H1 (cell line): ENCODE measurements around the gene LYAR. TPM values are rescaled to one million over a fixed set of nuclear protein-coding genes. Genes with fewer than 3 reads are reported as not detected.

Experiments used
- CTCF ChIA-PET: fragments of 300-600 bp; sonication (Branson Sonifier 250); formaldehyde crosslinking; loops from one replicate; lab custom pipeline; 2021; ENCODE audit not compliant: partially characterized antibody; lab: Charles Lee
- POLR2A ChIA-PET: fragments of 300-600 bp; sonication (Branson Sonifier 250); formaldehyde crosslinking; loops from one replicate; lab custom pipeline; 2021; ENCODE audit warnings: inconsistent platforms; ENCODE audit not compliant: partially characterized antibody; lab: Charles Lee
- DNase-seq, 2 experiments: peaks; one replicate each; pipeline versions ENCODE4 v3.0.0 to v3.0.0-alpha.2; 2010 to 2022; ENCODE audit warnings: low spot score in 2 of 2, low read depth in 1 of 2, mixed read lengths in 1 of 2
- FAIRE-seq: peaks from 2 replicates; lab custom pipeline; 2011; peaks lifted over from hg19 to GRCh38; lab: Jason Lieb, UNC
- H2AFZ ChIP-seq: 2 replicates; pipeline ENCODE4 v1.8.1; 2012; ENCODE audit warnings: low read length, inconsistent platforms
- H2AK5ac ChIP-seq: 2 replicates; pipeline ENCODE4 v1.6.1; 2013; ENCODE audit warnings: low read depth, low read length
- H2BK120ac ChIP-seq: replicated peaks from 2 replicates; pipeline ENCODE3; 2013; ENCODE audit warnings: low read depth, low read length, inconsistent platforms
- H2BK12ac ChIP-seq: 2 replicates; pipeline ENCODE4 v1.6.1; 2013; ENCODE audit warnings: low read depth, low read length
- H2BK15ac ChIP-seq: 2 replicates; pipeline ENCODE4 v1.6.1; 2013; ENCODE audit warnings: low read length
- H2BK20ac ChIP-seq: 2 replicates; pipeline ENCODE4 v1.6.1; 2013; ENCODE audit warnings: low read length
- H2BK5ac ChIP-seq: 2 replicates; pipeline ENCODE4 v1.6.1; 2013; ENCODE audit warnings: low read depth, low read length
- H3K14ac ChIP-seq: 2 replicates; pipeline ENCODE4 v1.6.1; 2013; ENCODE audit warnings: inconsistent platforms; ENCODE audit not compliant: insufficient read length
- H3K18ac ChIP-seq: 2 replicates; pipeline ENCODE4 v1.6.1; 2013; ENCODE audit warnings: low read length; ENCODE audit errors: extremely low read depth
- H3K23ac ChIP-seq: 2 replicates; pipeline ENCODE4 v1.6.1; 2013; ENCODE audit warnings: inconsistent platforms; ENCODE audit not compliant: insufficient read length
- H3K23me2 ChIP-seq: 2 replicates; pipeline ENCODE4 v1.6.1; 2013; ENCODE audit warnings: low read depth, low read length
- H3K27ac ChIP-seq: 2 replicates; pipeline ENCODE4 v1.6.1; 2011; ENCODE audit warnings: low read depth, low read length, inconsistent platforms
- H3K27me3 ChIP-seq, 4 experiments: replicated peaks in 1 of 4; 1 replicate in 1 of 4; 2 replicates in 3 of 4; pipeline versions ENCODE4 v1.6.1 to v1.8.1; 2011 to 2013; ENCODE audit warnings: low read length in 3 of 4, mild to moderate bottlenecking in 3 of 4, inconsistent platforms in 2 of 4, mixed read lengths in 2 of 4, moderate library complexity in 1 of 4; ENCODE audit not compliant: control insufficient read depth in 3 of 4, insufficient read depth in 3 of 4; ENCODE audit errors: extremely low read depth in 1 of 4
- H3K36me3 ChIP-seq, 4 experiments: 2 replicates each; pipeline versions ENCODE4 v1.6.1 to v1.8.1; 2011 to 2013; ENCODE audit warnings: mild to moderate bottlenecking in 4 of 4, low read length in 3 of 4, moderate library complexity in 2 of 4, control low read depth in 1 of 4, inconsistent platforms in 1 of 4; ENCODE audit not compliant: insufficient read depth in 4 of 4, control insufficient read depth in 2 of 4
- H3K4ac ChIP-seq: replicated peaks from 2 replicates; pipeline ENCODE3; 2013; ENCODE audit warnings: low read length, low read depth, mixed read lengths, inconsistent platforms; ENCODE audit not compliant: insufficient read length
- H3K4me1 ChIP-seq, 4 experiments: replicated peaks in 1 of 4; 1 replicate in 1 of 4; 2 replicates in 3 of 4; pipeline versions ENCODE4 v1.6.1 to v1.8.1; 2011 to 2013; ENCODE audit warnings: low read length in 3 of 4, inconsistent platforms in 2 of 4, mixed read lengths in 1 of 4; ENCODE audit not compliant: insufficient read depth in 4 of 4, control insufficient read depth in 3 of 4
- H3K4me2 ChIP-seq, 2 experiments: 2 replicates each; pipeline versions ENCODE4 v1.6.1 to v1.8.1; 2011 to 2013; ENCODE audit warnings: low read depth in 2 of 2, low read length in 2 of 2, control low read depth in 1 of 2, inconsistent platforms in 1 of 2, mild to moderate bottlenecking in 1 of 2; ENCODE audit not compliant: insufficient read depth in 1 of 2
- H3K4me3 ChIP-seq, 4 experiments: fragments of 200-600, 300-600 bp in 1 of 4; sonication (generic), shearing (Covaris generic), sonication (Bioruptor Twin) in 1 of 4; 2 replicates each; pipeline versions ENCODE4 v1.5.1 to v1.8.1; 2011 to 2016; ENCODE audit warnings: low read length in 4 of 4, low read depth in 3 of 4, control low read depth in 2 of 4, inconsistent platforms in 2 of 4, mild to moderate bottlenecking in 2 of 4, mixed read lengths in 1 of 4, moderate library complexity in 1 of 4; ENCODE audit not compliant: insufficient read depth in 2 of 4; ENCODE audit errors: extremely low read depth in 1 of 4
- H3K56ac ChIP-seq: replicated peaks from 2 replicates; pipeline ENCODE3; 2013; ENCODE audit warnings: low read depth, mild to moderate bottlenecking, mixed read lengths, low read length, inconsistent platforms; ENCODE audit not compliant: insufficient read length
- H3K79me1 ChIP-seq: 2 replicates; pipeline ENCODE4 v1.6.1; 2013; ENCODE audit warnings: low read depth, low read length, control low read depth
- H3K79me2 ChIP-seq, 2 experiments: 2 replicates each; pipeline versions ENCODE4 v1.6.1 to v1.8.1; 2012 to 2013; ENCODE audit warnings: low read length in 2 of 2, mild to moderate bottlenecking in 2 of 2, inconsistent platforms in 1 of 2; ENCODE audit not compliant: insufficient read depth in 2 of 2, control insufficient read depth in 1 of 2
- H3K9ac ChIP-seq, 4 experiments: replicated peaks in 1 of 4; 1 replicate in 1 of 4; 2 replicates in 3 of 4; pipeline versions ENCODE4 v1.6.1 to v1.8.1; 2011 to 2013; ENCODE audit warnings: low read depth in 3 of 4, low read length in 3 of 4, control low read depth in 2 of 4, mild to moderate bottlenecking in 2 of 4, moderate library complexity in 2 of 4, inconsistent platforms in 1 of 4; ENCODE audit errors: extremely low read depth in 1 of 4
- H3K9me3 ChIP-seq, 2 experiments: 2 replicates each; pipeline versions ENCODE4 v1.6.1 to v1.8.1; 2012 to 2013; ENCODE audit warnings: mild to moderate bottlenecking in 2 of 2, moderate library complexity in 2 of 2, control low read depth in 1 of 2, inconsistent platforms in 1 of 2, low read depth in 1 of 2, low read length in 1 of 2, mixed read lengths in 1 of 2; ENCODE audit not compliant: insufficient read depth in 2 of 2
- H4K20me1 ChIP-seq, 2 experiments: replicated peaks in 1 of 2; 2 replicates each; pipeline versions ENCODE3 to v1.8.1; 2011 to 2013; ENCODE audit warnings: inconsistent platforms in 2 of 2, low read length in 2 of 2, mild to moderate bottlenecking in 1 of 2; ENCODE audit not compliant: insufficient read depth in 2 of 2, control insufficient read depth in 1 of 2
- H4K5ac ChIP-seq: 2 replicates; pipeline ENCODE4 v1.6.1; 2013; ENCODE audit warnings: low read length, low read depth, mixed read lengths, inconsistent platforms; ENCODE audit not compliant: insufficient read length
- H4K8ac ChIP-seq: 2 replicates; pipeline ENCODE4 v1.8.0; 2013; ENCODE audit warnings: mild to moderate bottlenecking, moderate library complexity, low read length, inconsistent platforms; ENCODE audit not compliant: insufficient read depth; ENCODE audit errors: extremely low read depth
- H4K91ac ChIP-seq: replicated peaks from 2 replicates; pipeline ENCODE3; 2013; ENCODE audit warnings: low read length, mixed read lengths, inconsistent platforms; ENCODE audit not compliant: insufficient read length
- BRCA1 ChIP-seq: IDR thresholded peaks from 2 replicates; pipeline ENCODE4 v1.6.1; 2012; ENCODE audit warnings: low read depth, low read length, improper control_type of control experiment
- HDAC2 ChIP-seq, 2 experiments: fragments of 300-600 bp in 1 of 2; sonication (generic) in 1 of 2; IDR thresholded peaks; 2 replicates each; pipeline ENCODE4 v1.6.1; 2011 to 2012; ENCODE audit warnings: low read depth in 2 of 2, low read length in 2 of 2, mild to moderate bottlenecking in 2 of 2, moderate library complexity in 2 of 2, borderline replicate concordance in 1 of 2, inconsistent platforms in 1 of 2
- NANOG ChIP-seq: IDR thresholded peaks from 2 replicates; pipeline ENCODE4 v1.6.1; 2011; ENCODE audit warnings: low read length, low read depth, mild to moderate bottlenecking, inconsistent platforms; ENCODE audit not compliant: insufficient read depth, poor library complexity, severe bottlenecking
- POLR2AphosphoS5 ChIP-seq: IDR thresholded peaks from 2 replicates; pipeline ENCODE4 v1.6.1; 2011; ENCODE audit warnings: low read depth, low read length
- TEAD4 ChIP-seq: IDR thresholded peaks from 2 replicates; pipeline ENCODE4 v1.6.1; 2012; ENCODE audit warnings: low read depth, low read length, inconsistent platforms, mixed read lengths
- USF2 ChIP-seq: IDR thresholded peaks from 2 replicates; pipeline ENCODE4 v1.6.1; 2011; ENCODE audit warnings: low read length, improper control_type of control experiment
- WGBS, 2 experiments: shearing (Covaris generic) in 1 of 2; methylation state at CpG; one replicate each; pipeline versions ENCODE4 v1.1.6 to v1.1.7; 2013 to 2015; ENCODE audit warnings: low lambda C conversion rate in 2 of 2, mixed read lengths in 2 of 2, inconsistent platforms in 1 of 2, low coverage in 1 of 2, missing lambda C conversion rate in 1 of 2; ENCODE audit not compliant: insufficient replicate concordance in 2 of 2, insufficient coverage in 1 of 2, insufficient read length in 1 of 2; ENCODE audit errors: extremely low coverage in 1 of 2, missing lambda C conversion rate in 1 of 2; 5-methylcytosine and 5-hydroxymethylcytosine counted together
- polyA plus RNA-seq, 7 experiments: library from polyadenylated mRNA; depleted of rRNA in 3 of 7; stranded (reverse) in 5 of 7; unstranded in 2 of 7; fragments of >200 nt in 5 of 7; fragments of 200-250 nt in 2 of 7; gene quantifications; 1 replicate in 5 of 7; 2 replicates in 1 of 7; 4 replicates in 1 of 7; pipeline versions ENCODE4 v1.2.1 to v1.2.3, GENCODE V29; 2011 to 2013; ENCODE audit warnings: missing spikeins in 2 of 7, mixed read lengths in 2 of 7
- total RNA-seq: library from RNA; stranded (reverse); fragmentation: NEBNext Ultra II Directional; extraction: Animal tissue kit (Norgen Biotek cat#: 25700); gene quantifications from 2 replicates; pipeline ENCODE4 v1.2.1, GENCODE V29; 2021
- TF ChIP-seq, protein P1 (sequence below): IDR thresholded peaks from 2 replicates; pipeline ENCODE4 v1.6.1; 2012; ENCODE audit warnings: inconsistent platforms

LYAR gene
- total and polyA plus RNA-seq, 2 of the 8 experiments (the other 6 are each of a cell fraction or from before 2014, with no cell fraction given) = 6.5 to 46.9 TPM

DNA sequence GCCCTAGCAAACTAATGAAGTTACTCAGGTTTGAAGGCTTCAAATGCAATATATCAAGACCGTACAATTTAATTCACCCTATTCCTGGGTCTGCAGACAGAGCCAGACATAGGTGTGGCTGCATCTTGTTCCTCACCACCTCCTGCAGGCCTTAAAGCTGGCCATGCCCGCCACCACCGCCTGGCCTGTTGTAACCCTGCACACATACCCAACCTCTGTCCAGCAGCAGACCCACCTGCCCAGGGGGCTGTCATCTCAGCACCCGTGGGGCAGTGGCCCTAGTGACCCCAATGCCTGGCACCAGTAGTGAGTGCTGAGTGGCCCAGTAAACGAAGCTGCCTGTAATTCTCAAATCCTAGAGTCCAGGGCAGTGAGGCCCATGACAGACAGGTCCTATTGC, 40.8 kb upstream of the LYAR start:
- no peak overlapping the region for H2BK20ac ChIP-seq
- no peak overlapping the region for H4K8ac ChIP-seq
- TF ChIP-seq POLR2AphosphoS5 (no peak), USF2 (no peak), NANOG (no peak), HDAC2 (IDR thresholded peaks at IDR 0.05; ENCODE audit: borderline replicate concordance in 1 of 2, low read depth in 2 of 2, low read length in 2 of 2) (no peak), TEAD4 (no peak), BRCA1 (no peak)
- TF ChIP-seq, protein P1, sequence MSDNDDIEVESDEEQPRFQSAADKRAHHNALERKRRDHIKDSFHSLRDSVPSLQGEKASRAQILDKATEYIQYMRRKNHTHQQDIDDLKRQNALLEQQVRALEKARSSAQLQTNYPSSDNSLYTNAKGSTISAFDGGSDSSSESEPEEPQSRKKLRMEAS = no peak
- TF ChIP-seq, all 59 proteins: peak for 0
- CTCF ChIA-PET = interaction anchor here (0.6 to 1.5 kb wide), 5 partner anchors 8 to 157 kb away, joined by 3 to 4 read pairs (median 3); no protein-coding TSS in a partner anchor
- no peaks in the 10 kb centered on the region for H3K79me2 ChIP-seq
- H3K9ac ChIP-seq = no peak overlapping the region
- no peak overlapping the region for H3K4me2 ChIP-seq
- H2AK5ac ChIP-seq = no peak overlapping the region
- H3K18ac ChIP-seq = no peak overlapping the region
- H2BK12ac ChIP-seq = no peak overlapping the region
- no peak for DNase-seq
- H3K79me1 ChIP-seq = no peaks in the 10 kb centered on the region
- H4K91ac ChIP-seq = no peak overlapping the region
- H3K27me3 ChIP-seq = no peaks in the 10 kb centered on the region
- no peak overlapping the region for H3K23ac ChIP-seq
- H3K36me3 ChIP-seq = no peaks in the 10 kb centered on the region
- POLR2A ChIA-PET = no interaction called here
- no peak overlapping the region for H2BK15ac ChIP-seq
- peaks cover 0 to 3% (median 0%) of the 10 kb centered on the region in 4 experiments; a peak in 2 of 7 replicates for H3K4me1 ChIP-seq
- H3K56ac ChIP-seq = no peak overlapping the region
- 90% methylated on average over 5 of the region's 5 CpGs; no CpG with 5 or more reads in 1 of the 2 experiments for WGBS, 2 experiments
- H3K23me2 ChIP-seq = no peaks in the 10 kb centered on the region
- H2AFZ ChIP-seq = no peak overlapping the region
- no peak overlapping the region for H2BK5ac ChIP-seq
- H3K4me3 ChIP-seq = no peak overlapping the region
- H4K5ac ChIP-seq = no peak overlapping the region
- H3K27ac ChIP-seq = no peak overlapping the region
- no peaks in the 10 kb centered on the region for H4K20me1 ChIP-seq
- H3K9me3 ChIP-seq = peaks cover 0 to 7% of the 10 kb centered on the region in 2 experiments; a peak in 2 of 4 replicates
- H2BK120ac ChIP-seq = no peak overlapping the region
- FAIRE-seq = no peak
- H3K14ac ChIP-seq = no peak overlapping the region
- H3K4ac ChIP-seq = no peak overlapping the region
